Glutamatergic neuron (in vitro differentiated cells): ENCODE results near the gene NLRP1. TPM values are rescaled to one million over a fixed set of nuclear protein-coding genes. Genes with fewer than 3 reads are reported as not detected.
A peak's percentile ranks its signal among the peaks of the same experiment; 100 is the strongest.

Experiments used
- DNase-seq: peaks from one replicate; pipeline ENCODE4 v3.0.0; 2022
- H3K27ac Mint-ChIP-seq: one replicate; pipeline ENCODE4 v1.8.0; 2020; ENCODE audit warnings: mild to moderate bottlenecking, mixed read lengths, inconsistent platforms; ENCODE audit not compliant: unreplicated experiment
- H3K27me3 Mint-ChIP-seq: one replicate; pipeline ENCODE4 v1.8.0; 2020; ENCODE audit warnings: mild to moderate bottlenecking, moderate library complexity, mixed read lengths, inconsistent platforms; ENCODE audit not compliant: unreplicated experiment
- H3K36me3 Mint-ChIP-seq: one replicate; pipeline ENCODE4 v1.8.0; 2020; ENCODE audit warnings: mild to moderate bottlenecking, mixed read lengths, inconsistent platforms; ENCODE audit not compliant: unreplicated experiment
- H3K4me1 Mint-ChIP-seq: one replicate; pipeline ENCODE4 v1.8.0; 2020; ENCODE audit warnings: mild to moderate bottlenecking, low read depth, mixed read lengths, inconsistent platforms; ENCODE audit not compliant: unreplicated experiment
- H3K4me3 Mint-ChIP-seq: one replicate; pipeline ENCODE4 v1.8.0; 2020; ENCODE audit warnings: mild to moderate bottlenecking, mixed read lengths, inconsistent platforms; ENCODE audit not compliant: unreplicated experiment
- H3K9me3 Mint-ChIP-seq: one replicate; pipeline ENCODE4 v1.8.0; 2020; ENCODE audit warnings: mild to moderate bottlenecking, moderate library complexity, mixed read lengths, inconsistent platforms; ENCODE audit not compliant: unreplicated experiment
- total RNA-seq: library from RNA; stranded (reverse); fragmentation: NEBNext Ultra II Directional; extraction: Animal tissue kit (Norgen Biotek cat#: 25700); gene quantifications from one replicate; pipeline ENCODE4 v1.2.1, GENCODE V29; 2021; ENCODE audit not compliant: unreplicated experiment
- TF ChIP-seq, protein P1 (sequence below): fragments of 200-600 bp; sonication (generic); IDR thresholded peaks from one replicate; pipeline ENCODE4 v1.5.0; 2021; ENCODE audit not compliant: partially characterized antibody, unreplicated experiment

NLRP1 gene
- total RNA-seq, 1 donor from 2014 or later: 69.5 TPM

DNA sequence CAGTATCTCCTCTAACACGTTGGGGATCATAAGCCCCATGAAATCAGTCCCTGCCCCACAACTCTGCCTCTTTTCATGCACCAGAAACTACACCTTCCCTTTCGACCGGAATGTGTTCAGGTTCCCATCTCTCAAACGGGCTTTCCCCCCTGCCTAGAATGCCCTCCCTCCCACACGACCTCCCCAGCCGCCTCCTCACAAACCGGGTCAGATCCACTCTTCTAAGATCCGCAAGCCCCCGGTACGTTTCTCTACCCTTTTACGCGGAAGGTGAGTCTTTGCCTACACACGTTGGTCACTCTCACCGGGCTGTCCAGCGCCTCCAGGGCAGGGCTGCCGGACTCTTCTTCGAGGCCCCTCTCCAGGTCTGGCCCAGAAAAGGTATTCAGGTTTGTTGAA lies 116.2 kb downstream of the NLRP1 start:
- Mint-ChIP-seq H3K4me3 (peak overlapping the region; percentile 96), H3K27me3 (peaks cover 3% of the 10 kb centered on the region), H3K9me3 (peaks cover 3% of the 10 kb centered on the region), H3K36me3 (no peaks in the 10 kb centered on the region), H3K27ac (peak overlapping the region; percentile 63), H3K4me1 (peaks cover 25% of the 10 kb centered on the region)
- TF ChIP-seq, protein P1, sequence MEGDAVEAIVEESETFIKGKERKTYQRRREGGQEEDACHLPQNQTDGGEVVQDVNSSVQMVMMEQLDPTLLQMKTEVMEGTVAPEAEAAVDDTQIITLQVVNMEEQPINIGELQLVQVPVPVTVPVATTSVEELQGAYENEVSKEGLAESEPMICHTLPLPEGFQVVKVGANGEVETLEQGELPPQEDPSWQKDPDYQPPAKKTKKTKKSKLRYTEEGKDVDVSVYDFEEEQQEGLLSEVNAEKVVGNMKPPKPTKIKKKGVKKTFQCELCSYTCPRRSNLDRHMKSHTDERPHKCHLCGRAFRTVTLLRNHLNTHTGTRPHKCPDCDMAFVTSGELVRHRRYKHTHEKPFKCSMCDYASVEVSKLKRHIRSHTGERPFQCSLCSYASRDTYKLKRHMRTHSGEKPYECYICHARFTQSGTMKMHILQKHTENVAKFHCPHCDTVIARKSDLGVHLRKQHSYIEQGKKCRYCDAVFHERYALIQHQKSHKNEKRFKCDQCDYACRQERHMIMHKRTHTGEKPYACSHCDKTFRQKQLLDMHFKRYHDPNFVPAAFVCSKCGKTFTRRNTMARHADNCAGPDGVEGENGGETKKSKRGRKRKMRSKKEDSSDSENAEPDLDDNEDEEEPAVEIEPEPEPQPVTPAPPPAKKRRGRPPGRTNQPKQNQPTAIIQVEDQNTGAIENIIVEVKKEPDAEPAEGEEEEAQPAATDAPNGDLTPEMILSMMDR: no peak
- no peak for DNase-seq

DNA sequence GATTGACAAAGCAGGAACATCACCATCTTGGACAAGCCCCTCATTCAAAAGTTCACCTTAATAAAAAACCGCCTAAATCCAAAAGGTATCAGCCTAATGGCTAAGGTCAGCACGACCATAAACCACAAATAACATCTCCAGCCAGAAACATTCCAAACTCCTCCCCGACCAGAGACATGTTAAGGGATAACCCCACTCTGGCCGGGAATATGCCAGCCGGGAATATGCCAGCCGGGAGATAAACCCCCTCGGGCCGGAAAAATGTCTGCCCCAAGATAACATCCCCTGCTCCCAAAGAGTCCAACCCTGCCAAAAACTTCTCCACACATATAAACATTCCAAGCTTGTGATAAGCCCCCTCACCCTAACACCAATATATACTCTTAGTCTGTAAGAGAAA lies 116.9 kb downstream of the NLRP1 start:
- Mint-ChIP-seq H3K27me3 (peaks cover 3% of the 10 kb centered on the region), H3K36me3 (no peaks in the 10 kb centered on the region), H3K27ac (peak overlapping the region; percentile 45), H3K9me3 (peaks cover 3% of the 10 kb centered on the region), H3K4me1 (peaks cover 26% of the 10 kb centered on the region), H3K4me3 (peak overlapping the region; percentile 96)
- DNase-seq: no peak
- TF ChIP-seq, protein P1: no peak

DNA sequence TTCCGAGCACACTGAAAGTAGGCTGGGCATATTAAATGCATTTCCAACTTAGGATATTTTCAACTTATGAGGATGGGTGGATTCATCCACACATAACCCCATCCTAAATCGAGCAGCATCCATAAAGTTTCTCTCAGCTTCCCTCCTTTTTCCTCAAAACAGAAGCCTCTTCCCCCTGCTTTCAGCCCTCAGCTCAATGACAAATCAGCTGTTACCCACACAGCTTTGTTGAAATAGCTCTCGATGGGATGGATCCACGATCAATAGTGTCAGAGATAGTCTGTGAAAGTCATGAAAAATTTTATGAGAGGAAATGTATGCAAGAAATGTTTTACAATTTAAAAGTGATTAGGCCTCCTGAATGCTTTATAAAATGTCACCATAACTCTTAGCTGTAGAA lies 118.0 kb downstream of the NLRP1 start:
- DNase-seq: no peak
- Mint-ChIP-seq H3K9me3 (peaks cover 3% of the 10 kb centered on the region), H3K27me3 (peaks cover 3% of the 10 kb centered on the region), H3K4me3 (peak overlapping the region; percentile 96), H3K4me1 (peaks cover 29% of the 10 kb centered on the region), H3K27ac (no peak overlapping the region), H3K36me3 (no peaks in the 10 kb centered on the region)
- TF ChIP-seq, protein P1: no peak

DNA sequence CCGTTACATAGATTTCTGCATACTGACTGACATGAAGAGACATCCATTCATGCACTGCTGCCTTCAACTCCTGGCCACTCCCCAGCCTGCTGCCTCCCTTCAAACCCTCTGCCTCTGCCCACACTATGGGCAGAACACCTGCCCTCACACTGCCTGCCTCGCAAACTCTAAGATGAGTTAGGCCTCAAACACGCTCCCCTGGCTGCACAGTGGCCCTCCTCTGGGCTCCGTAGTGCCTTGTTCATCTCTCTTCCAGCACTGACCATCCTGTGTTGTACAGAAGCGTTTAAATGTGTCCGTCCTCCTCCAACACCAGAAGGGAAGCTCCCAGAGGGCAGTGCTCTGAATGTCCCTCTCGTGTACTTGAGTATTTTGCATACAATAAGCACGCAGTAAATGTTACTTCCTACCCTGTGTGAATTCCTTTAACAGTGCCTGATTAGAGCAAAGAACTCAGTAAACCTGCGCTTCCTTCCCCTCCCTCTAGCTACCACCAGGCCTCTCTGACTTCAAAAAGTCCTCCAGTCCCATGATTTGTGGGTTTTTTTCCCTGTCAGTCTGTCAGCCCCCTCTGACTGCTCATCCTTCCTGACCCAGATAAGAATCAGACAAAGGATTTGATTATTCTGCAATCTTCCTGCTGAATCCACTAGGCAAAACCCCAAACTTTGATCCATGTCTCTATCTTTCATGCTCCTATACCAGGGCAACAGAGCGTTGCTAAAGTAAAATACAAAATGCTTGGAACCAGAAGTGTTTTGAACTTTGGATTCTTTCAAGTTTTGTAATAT lies 119.4 kb downstream of the NLRP1 start:
- Mint-ChIP-seq H3K4me1 (peaks cover 29% of the 10 kb centered on the region), H3K36me3 (no peaks in the 10 kb centered on the region), H3K9me3 (peaks cover 3% of the 10 kb centered on the region), H3K27me3 (peaks cover 3% of the 10 kb centered on the region), H3K27ac (peak overlapping the region; percentile 19), H3K4me3 (peak overlapping the region; percentile 30)
- no peak for DNase-seq
- TF ChIP-seq, protein P1: no peak

Other genes with a start within 250 kb of the NLRP1 start
- 74.5 TPM for gene NUP88, start 164.8 kb downstream of the NLRP1 start, total RNA-seq
- 168 TPM for gene RPAIN, start 164.3 kb downstream of the NLRP1 start, total RNA-seq
- gene C1QBP, start 145.4 kb downstream of the NLRP1 start, total RNA-seq: 96.4 TPM
- 23.9 TPM for gene DHX33, start 115.5 kb downstream of the NLRP1 start, total RNA-seq
- gene DERL2, start 98.3 kb downstream of the NLRP1 start, total RNA-seq: 56.1 TPM
- gene MIS12, start 97.9 kb downstream of the NLRP1 start, total RNA-seq: 23.2 TPM